ENCODE results near the gene CES1.

- no peak for TF ChIP-seq POLR2A (IDR thresholded peaks at IDR 0.05)
- no peak for TF ChIP-seq EP300 (IDR thresholded peaks at IDR 0.05)
These were observed 40.2 kb upstream of the CES1 start for GRCh38 chr16:55873122-55873521.

Data from ovary (tissue), 1 donor.